ENCODE results near the gene ASAP2.
"Not testable (repeated sequence)": the region's sequence is repeated elsewhere in the genome, so short reads cannot be mapped to it uniquely, and the experiment has no call there.

ASAP2 gene

GRCh38 chr2:9380702-9381628, 174.4 kb downstream of the ASAP2 start:
- no peak for DNase-seq (ENCODE audit: low spot score)

GRCh38 chr2:9382604-9383235, 176.1 kb downstream of the ASAP2 start:
- no peak for DNase-seq (ENCODE audit: low spot score)

GRCh38 chr2:9384521-9384920, 177.9 kb downstream of the ASAP2 start:
- DNase-seq (ENCODE audit: low spot score) = no peak

- DNase-seq (ENCODE audit: low spot score) = no peak
Observed at GRCh38 chr2:9385841-9386240, 179.2 kb downstream of the ASAP2 start.

- DNase-seq (ENCODE audit: low spot score) = no peak
Observed at GRCh38 chr2:9388199-9388681, 181.6 kb downstream of the ASAP2 start.

GRCh38 chr2:9388950-9389911, 182.6 kb downstream of the ASAP2 start:
- no peak for DNase-seq (ENCODE audit: low spot score)

- DNase-seq (ENCODE audit: low spot score) = no peak
Observed at GRCh38 chr2:9390151-9390850, 183.7 kb downstream of the ASAP2 start.

GRCh38 chr2:9390991-9391390, 184.4 kb downstream of the ASAP2 start:
- no peak for DNase-seq (ENCODE audit: low spot score)

GRCh38 chr2:9391961-9392720, 185.5 kb downstream of the ASAP2 start:
- no peak for DNase-seq (ENCODE audit: low spot score)

GRCh38 chr2:9392898-9393765, 186.5 kb downstream of the ASAP2 start:
- no peak for DNase-seq (ENCODE audit: low spot score)

- no peak for DNase-seq (ENCODE audit: low spot score)
Observed at GRCh38 chr2:9394816-9395215, 188.2 kb downstream of the ASAP2 start.

- no peak for DNase-seq (ENCODE audit: low spot score)
Observed at GRCh38 chr2:9397201-9397600, 190.6 kb downstream of the ASAP2 start.

GRCh38 chr2:9398251-9398650, 191.6 kb downstream of the ASAP2 start:
- not testable (repeated sequence) for DNase-seq (ENCODE audit: low spot score)

GRCh38 chr2:9398881-9399780, 192.5 kb downstream of the ASAP2 start:
- no peak for DNase-seq (ENCODE audit: low spot score)

GRCh38 chr2:9400268-9401058, 193.9 kb downstream of the ASAP2 start:
- no peak for DNase-seq (ENCODE audit: low spot score)

GRCh38 chr2:9401059-9401547, 194.5 kb downstream of the ASAP2 start:
- no peak for DNase-seq (ENCODE audit: low spot score)

GRCh38 chr2:9401646-9402371, 195.2 kb downstream of the ASAP2 start:
- no peak for DNase-seq (ENCODE audit: low spot score)
